ENCODE results near the gene KRT85.
"Not testable (repeated sequence)": the region's sequence is repeated elsewhere in the genome, so short reads cannot be mapped to it uniquely, and the experiment has no call there.

Gene KRT85

GRCh38 chr12:52317468-52318052 is 49.7 kb downstream of the KRT85 start:
- no peaks in the 10 kb centered on the region for H3K4me1 ChIP-seq (ENCODE audit: control insufficient read depth, low read depth, low read length)
- H3K9me3 ChIP-seq (ENCODE audit: control insufficient read depth, low read depth, low read length), result no peaks in the 10 kb centered on the region
- no peak overlapping the region for H3K9ac ChIP-seq (ENCODE audit: low read length)
- no peak overlapping the region for H3K27ac ChIP-seq (ENCODE audit: low read length)
- no peaks in the 10 kb centered on the region for H3K36me3 ChIP-seq (ENCODE audit: control insufficient read depth, low read depth, low read length)
- H3K27me3 ChIP-seq (ENCODE audit: control insufficient read depth, insufficient read depth, low read length), result no peaks in the 10 kb centered on the region
- no peak overlapping the region for H3K4me3 ChIP-seq (ENCODE audit: low read length)

- H3K27ac ChIP-seq (ENCODE audit: low read length), result no peak overlapping the region
- H3K9me3 ChIP-seq (ENCODE audit: control insufficient read depth, low read depth, low read length), result no peaks in the 10 kb centered on the region
- no peak overlapping the region for H3K9ac ChIP-seq (ENCODE audit: low read length)
- H3K27me3 ChIP-seq (ENCODE audit: control insufficient read depth, insufficient read depth, low read length), result no peaks in the 10 kb centered on the region
- H3K36me3 ChIP-seq (ENCODE audit: control insufficient read depth, low read depth, low read length), result no peaks in the 10 kb centered on the region
- H3K4me1 ChIP-seq (ENCODE audit: control insufficient read depth, low read depth, low read length), result no peaks in the 10 kb centered on the region
- H3K4me3 ChIP-seq (ENCODE audit: low read length), result no peak overlapping the region
These were observed 50.6 kb downstream of the KRT85 start for GRCh38 chr12:52316701-52317100.

GRCh38 chr12:52316290-52316689 is 51.0 kb downstream of the KRT85 start:
- Histone ChIP-seq H3K9ac (ENCODE audit: low read length) (no peak overlapping the region), H3K9me3 (ENCODE audit: control insufficient read depth, low read depth, low read length) (no peaks in the 10 kb centered on the region), H3K4me1 (ENCODE audit: control insufficient read depth, low read depth, low read length) (no peaks in the 10 kb centered on the region), H3K4me3 (ENCODE audit: low read length) (no peak overlapping the region), H3K27ac (ENCODE audit: low read length) (no peak overlapping the region), H3K27me3 (ENCODE audit: control insufficient read depth, insufficient read depth, low read length) (no peaks in the 10 kb centered on the region), H3K36me3 (ENCODE audit: control insufficient read depth, low read depth, low read length) (no peaks in the 10 kb centered on the region)

GRCh38 chr12:52315721-52316120 is 51.6 kb downstream of the KRT85 start:
- H3K4me1 ChIP-seq (ENCODE audit: control insufficient read depth, low read depth, low read length); H3K9me3 ChIP-seq (ENCODE audit: control insufficient read depth, low read depth, low read length); H3K4me3 ChIP-seq (ENCODE audit: low read length); H3K27ac ChIP-seq (ENCODE audit: low read length); H3K36me3 ChIP-seq (ENCODE audit: control insufficient read depth, low read depth, low read length); H3K27me3 ChIP-seq (ENCODE audit: control insufficient read depth, insufficient read depth, low read length); H3K9ac ChIP-seq (ENCODE audit: low read length): not testable (repeated sequence)

GRCh38 chr12:52314511-52314910 is 52.8 kb downstream of the KRT85 start:
- Histone ChIP-seq H3K4me3 (ENCODE audit: low read length) (no peak overlapping the region), H3K27me3 (ENCODE audit: control insufficient read depth, insufficient read depth, low read length) (peaks cover 7% of the 10 kb centered on the region), H3K36me3 (ENCODE audit: control insufficient read depth, low read depth, low read length) (no peaks in the 10 kb centered on the region), H3K9ac (ENCODE audit: low read length) (no peak overlapping the region), H3K9me3 (ENCODE audit: control insufficient read depth, low read depth, low read length) (no peaks in the 10 kb centered on the region), H3K4me1 (ENCODE audit: control insufficient read depth, low read depth, low read length) (no peaks in the 10 kb centered on the region), H3K27ac (ENCODE audit: low read length) (no peak overlapping the region)

- Histone ChIP-seq H3K27me3 (ENCODE audit: control insufficient read depth, insufficient read depth, low read length) (peaks cover 13% of the 10 kb centered on the region), H3K4me1 (ENCODE audit: control insufficient read depth, low read depth, low read length) (no peaks in the 10 kb centered on the region), H3K9me3 (ENCODE audit: control insufficient read depth, low read depth, low read length) (no peaks in the 10 kb centered on the region), H3K36me3 (ENCODE audit: control insufficient read depth, low read depth, low read length) (no peaks in the 10 kb centered on the region), H3K4me3 (ENCODE audit: low read length) (no peak overlapping the region), H3K9ac (ENCODE audit: low read length) (no peak overlapping the region), H3K27ac (ENCODE audit: low read length) (no peak overlapping the region)
These were observed 53.4 kb downstream of the KRT85 start for GRCh38 chr12:52313926-52314325.

- Histone ChIP-seq H3K36me3 (ENCODE audit: control insufficient read depth, low read depth, low read length) (no peaks in the 10 kb centered on the region), H3K9me3 (ENCODE audit: control insufficient read depth, low read depth, low read length) (no peaks in the 10 kb centered on the region), H3K4me1 (ENCODE audit: control insufficient read depth, low read depth, low read length) (no peaks in the 10 kb centered on the region)
These were observed 53.8 kb downstream of the KRT85 start for GRCh38 chr12:52313461-52313860.

GRCh38 chr12:52312086-52312485 is 55.2 kb downstream of the KRT85 start:
- peaks cover 31% of the 10 kb centered on the region for H3K27me3 ChIP-seq (ENCODE audit: control insufficient read depth, insufficient read depth, low read length)

More at GRCh38 chr12:52313461-52313860, 53.8 kb downstream of the KRT85 start:
- H3K27me3 ChIP-seq (ENCODE audit: control insufficient read depth, insufficient read depth, low read length), result peaks cover 17% of the 10 kb centered on the region
- no peak overlapping the region for H3K4me3 ChIP-seq (ENCODE audit: low read length)
- no peak overlapping the region for H3K27ac ChIP-seq (ENCODE audit: low read length)
- no peak overlapping the region for H3K9ac ChIP-seq (ENCODE audit: low read length)

GRCh38 chr12:52311285-52311648 is 56.0 kb downstream of the KRT85 start:
- Histone ChIP-seq H3K4me3 (ENCODE audit: low read length) (no peak overlapping the region), H3K27me3 (ENCODE audit: control insufficient read depth, insufficient read depth, low read length) (peaks cover 39% of the 10 kb centered on the region), H3K27ac (ENCODE audit: low read length) (no peak overlapping the region), H3K9ac (ENCODE audit: low read length) (no peak overlapping the region), H3K4me1 (ENCODE audit: control insufficient read depth, low read depth, low read length) (no peaks in the 10 kb centered on the region), H3K9me3 (ENCODE audit: control insufficient read depth, low read depth, low read length) (no peaks in the 10 kb centered on the region), H3K36me3 (ENCODE audit: control insufficient read depth, low read depth, low read length) (no peaks in the 10 kb centered on the region)

More at GRCh38 chr12:52312086-52312485, 55.2 kb downstream of the KRT85 start:
- Histone ChIP-seq H3K9ac (ENCODE audit: low read length) (no peak overlapping the region), H3K4me3 (ENCODE audit: low read length) (no peak overlapping the region), H3K4me1 (ENCODE audit: control insufficient read depth, low read depth, low read length) (no peaks in the 10 kb centered on the region), H3K9me3 (ENCODE audit: control insufficient read depth, low read depth, low read length) (no peaks in the 10 kb centered on the region), H3K27ac (ENCODE audit: low read length) (no peak overlapping the region), H3K36me3 (ENCODE audit: control insufficient read depth, low read depth, low read length) (no peaks in the 10 kb centered on the region)

GRCh38 chr12:52310622-52311284 is 56.5 kb downstream of the KRT85 start:
- Histone ChIP-seq H3K27ac (ENCODE audit: low read length) (no peak overlapping the region), H3K4me1 (ENCODE audit: control insufficient read depth, low read depth, low read length) (no peaks in the 10 kb centered on the region), H3K36me3 (ENCODE audit: control insufficient read depth, low read depth, low read length) (no peaks in the 10 kb centered on the region), H3K27me3 (ENCODE audit: control insufficient read depth, insufficient read depth, low read length) (peaks cover 41% of the 10 kb centered on the region), H3K4me3 (ENCODE audit: low read length) (no peak overlapping the region), H3K9ac (ENCODE audit: low read length) (no peak overlapping the region), H3K9me3 (ENCODE audit: control insufficient read depth, low read depth, low read length) (no peaks in the 10 kb centered on the region)

Measured in iPS-18a (cell line).